ENCODE measurements around the gene PRKAG1. TPM values are rescaled to one million over a fixed set of nuclear protein-coding genes. Genes with fewer than 3 reads are reported as not detected.

Gene PRKAG1
- total RNA-seq, 1 experiment from 2014 or later: 41.6 TPM

GRCh38 chr12:49040364-49040855, 21.8 kb upstream of the PRKAG1 start (continued):
- TF ChIP-seq, protein P1, sequence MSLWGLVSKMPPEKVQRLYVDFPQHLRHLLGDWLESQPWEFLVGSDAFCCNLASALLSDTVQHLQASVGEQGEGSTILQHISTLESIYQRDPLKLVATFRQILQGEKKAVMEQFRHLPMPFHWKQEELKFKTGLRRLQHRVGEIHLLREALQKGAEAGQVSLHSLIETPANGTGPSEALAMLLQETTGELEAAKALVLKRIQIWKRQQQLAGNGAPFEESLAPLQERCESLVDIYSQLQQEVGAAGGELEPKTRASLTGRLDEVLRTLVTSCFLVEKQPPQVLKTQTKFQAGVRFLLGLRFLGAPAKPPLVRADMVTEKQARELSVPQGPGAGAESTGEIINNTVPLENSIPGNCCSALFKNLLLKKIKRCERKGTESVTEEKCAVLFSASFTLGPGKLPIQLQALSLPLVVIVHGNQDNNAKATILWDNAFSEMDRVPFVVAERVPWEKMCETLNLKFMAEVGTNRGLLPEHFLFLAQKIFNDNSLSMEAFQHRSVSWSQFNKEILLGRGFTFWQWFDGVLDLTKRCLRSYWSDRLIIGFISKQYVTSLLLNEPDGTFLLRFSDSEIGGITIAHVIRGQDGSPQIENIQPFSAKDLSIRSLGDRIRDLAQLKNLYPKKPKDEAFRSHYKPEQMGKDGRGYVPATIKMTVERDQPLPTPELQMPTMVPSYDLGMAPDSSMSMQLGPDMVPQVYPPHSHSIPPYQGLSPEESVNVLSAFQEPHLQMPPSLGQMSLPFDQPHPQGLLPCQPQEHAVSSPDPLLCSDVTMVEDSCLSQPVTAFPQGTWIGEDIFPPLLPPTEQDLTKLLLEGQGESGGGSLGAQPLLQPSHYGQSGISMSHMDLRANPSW (CRISPR knock-in tag; conservative IDR thresholded peaks at IDR 0.05; ENCODE audit: low read depth): no peak

DNA sequence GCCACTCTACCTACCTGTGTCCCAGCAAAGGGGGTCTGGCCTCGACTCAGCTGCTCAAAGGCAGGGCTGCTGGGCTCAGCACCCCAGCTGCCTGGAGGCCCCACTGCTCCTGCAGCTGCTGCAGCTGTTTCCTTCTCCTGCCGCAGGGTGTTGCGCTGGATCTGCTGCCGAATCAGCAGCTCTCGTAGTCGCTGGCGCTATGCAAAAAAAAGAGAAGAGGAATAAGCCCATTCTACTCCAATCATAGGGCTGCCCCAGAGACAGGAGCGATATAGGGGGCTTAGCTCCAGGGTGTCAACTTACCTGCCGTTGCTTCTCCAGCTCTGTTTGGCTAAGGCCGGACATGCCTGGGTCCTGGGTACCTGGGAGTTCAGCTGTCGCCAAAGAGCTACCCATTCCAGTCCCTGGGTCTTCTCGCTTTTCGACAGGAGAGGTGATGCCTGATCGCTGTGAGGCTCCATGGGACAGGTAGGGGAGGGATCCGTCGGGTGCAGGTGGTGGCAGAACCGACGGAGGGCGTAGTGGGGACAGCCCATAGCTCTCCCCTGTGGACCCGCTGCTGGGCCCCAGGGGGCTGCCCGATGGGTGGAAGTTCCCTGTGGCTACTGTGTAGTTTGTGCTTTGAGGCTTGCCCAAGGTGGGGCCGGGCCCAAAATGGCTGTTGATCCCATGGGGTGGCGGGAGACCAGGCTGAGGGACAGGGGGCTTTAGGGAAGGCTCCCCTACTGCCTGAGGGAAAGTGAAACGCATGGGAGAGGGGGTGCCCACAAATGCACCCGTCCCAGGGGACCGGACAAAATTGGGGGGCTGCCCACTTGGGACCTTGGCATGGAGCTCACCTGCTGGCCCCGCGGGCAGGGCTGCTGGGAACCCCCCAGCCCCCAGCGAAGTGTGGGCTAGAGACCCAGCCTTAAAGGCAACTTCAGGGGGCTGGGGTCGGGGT, 21.1 kb upstream of the PRKAG1 start:
- H3K9me3 Mint-ChIP-seq: no peaks in the 10 kb centered on the region
- no peak overlapping the region for H3K27ac Mint-ChIP-seq
- peaks cover 71% of the 10 kb centered on the region for H3K36me3 Mint-ChIP-seq
- ATAC-seq (no peak), DNase-seq (ENCODE audit: low spot score) (no peak)
- CTCF ChIA-PET: interaction anchor here (0.9 to 1.8 kb wide), 5 partner anchors 19 to 52 kb away, joined by 4 to 7 read pairs (median 5); no protein-coding TSS in a partner anchor
- POLR2A ChIA-PET: no interaction called here
- H3K4me1 Mint-ChIP-seq: no peaks in the 10 kb centered on the region
- no peak overlapping the region for H3K4me3 Mint-ChIP-seq
- no peaks in the 10 kb centered on the region for H3K27me3 Mint-ChIP-seq (ENCODE audit: low read depth)
- TF ChIP-seq RELA (CRISPR knock-in tag; IDR thresholded peaks at IDR 0.05; ENCODE audit: borderline replicate concordance): no peak
- TF ChIP-seq, protein P2, sequence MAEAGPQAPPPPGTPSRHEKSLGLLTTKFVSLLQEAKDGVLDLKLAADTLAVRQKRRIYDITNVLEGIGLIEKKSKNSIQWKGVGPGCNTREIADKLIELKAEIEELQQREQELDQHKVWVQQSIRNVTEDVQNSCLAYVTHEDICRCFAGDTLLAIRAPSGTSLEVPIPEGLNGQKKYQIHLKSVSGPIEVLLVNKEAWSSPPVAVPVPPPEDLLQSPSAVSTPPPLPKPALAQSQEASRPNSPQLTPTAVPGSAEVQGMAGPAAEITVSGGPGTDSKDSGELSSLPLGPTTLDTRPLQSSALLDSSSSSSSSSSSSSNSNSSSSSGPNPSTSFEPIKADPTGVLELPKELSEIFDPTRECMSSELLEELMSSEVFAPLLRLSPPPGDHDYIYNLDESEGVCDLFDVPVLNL (CRISPR knock-in tag; IDR thresholded peaks at IDR 0.05; ENCODE audit: borderline replicate concordance, low read depth): no peak
- TF ChIP-seq ZSCAN18 (CRISPR knock-in tag; IDR thresholded peaks at IDR 0.05): no peak
- TF ChIP-seq TP53 (CRISPR knock-in tag; IDR thresholded peaks at IDR 0.05): no peak
- no peak for TF ChIP-seq ETV6 (CRISPR knock-in tag; IDR thresholded peaks at IDR 0.05)
- TF ChIP-seq FOXK1 (CRISPR knock-in tag; IDR thresholded peaks at IDR 0.05): no peak
- TF ChIP-seq, protein P3, sequence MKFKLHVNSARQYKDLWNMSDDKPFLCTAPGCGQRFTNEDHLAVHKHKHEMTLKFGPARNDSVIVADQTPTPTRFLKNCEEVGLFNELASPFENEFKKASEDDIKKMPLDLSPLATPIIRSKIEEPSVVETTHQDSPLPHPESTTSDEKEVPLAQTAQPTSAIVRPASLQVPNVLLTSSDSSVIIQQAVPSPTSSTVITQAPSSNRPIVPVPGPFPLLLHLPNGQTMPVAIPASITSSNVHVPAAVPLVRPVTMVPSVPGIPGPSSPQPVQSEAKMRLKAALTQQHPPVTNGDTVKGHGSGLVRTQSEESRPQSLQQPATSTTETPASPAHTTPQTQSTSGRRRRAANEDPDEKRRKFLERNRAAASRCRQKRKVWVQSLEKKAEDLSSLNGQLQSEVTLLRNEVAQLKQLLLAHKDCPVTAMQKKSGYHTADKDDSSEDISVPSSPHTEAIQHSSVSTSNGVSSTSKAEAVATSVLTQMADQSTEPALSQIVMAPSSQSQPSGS (CRISPR knock-in tag; IDR thresholded peaks at IDR 0.05; ENCODE audit: borderline replicate concordance, low read depth): no peak
- no peak for TF ChIP-seq CBFB (CRISPR knock-in tag; IDR thresholded peaks at IDR 0.05; ENCODE audit: low read depth)
- no peak for TF ChIP-seq CREM (CRISPR knock-in tag; IDR thresholded peaks at IDR 0.05)
- no peak for TF ChIP-seq SP1 (CRISPR knock-in tag; conservative IDR thresholded peaks at IDR 0.05)
- TF ChIP-seq ZNF317 (CRISPR knock-in tag; IDR thresholded peaks at IDR 0.05; ENCODE audit: borderline replicate concordance, low read depth): no peak
- no peak for TF ChIP-seq NR3C1 (CRISPR knock-in tag; conservative IDR thresholded peaks at IDR 0.05; ENCODE audit: low read depth)
- TF ChIP-seq ZNF423 (CRISPR knock-in tag; IDR thresholded peaks at IDR 0.05): no peak
- TF ChIP-seq FOXJ3 (CRISPR knock-in tag; IDR thresholded peaks at IDR 0.05; ENCODE audit: borderline replicate concordance): no peak
- no peak for TF ChIP-seq IRF1 (CRISPR knock-in tag; IDR thresholded peaks at IDR 0.05)
- TF ChIP-seq, protein P4, sequence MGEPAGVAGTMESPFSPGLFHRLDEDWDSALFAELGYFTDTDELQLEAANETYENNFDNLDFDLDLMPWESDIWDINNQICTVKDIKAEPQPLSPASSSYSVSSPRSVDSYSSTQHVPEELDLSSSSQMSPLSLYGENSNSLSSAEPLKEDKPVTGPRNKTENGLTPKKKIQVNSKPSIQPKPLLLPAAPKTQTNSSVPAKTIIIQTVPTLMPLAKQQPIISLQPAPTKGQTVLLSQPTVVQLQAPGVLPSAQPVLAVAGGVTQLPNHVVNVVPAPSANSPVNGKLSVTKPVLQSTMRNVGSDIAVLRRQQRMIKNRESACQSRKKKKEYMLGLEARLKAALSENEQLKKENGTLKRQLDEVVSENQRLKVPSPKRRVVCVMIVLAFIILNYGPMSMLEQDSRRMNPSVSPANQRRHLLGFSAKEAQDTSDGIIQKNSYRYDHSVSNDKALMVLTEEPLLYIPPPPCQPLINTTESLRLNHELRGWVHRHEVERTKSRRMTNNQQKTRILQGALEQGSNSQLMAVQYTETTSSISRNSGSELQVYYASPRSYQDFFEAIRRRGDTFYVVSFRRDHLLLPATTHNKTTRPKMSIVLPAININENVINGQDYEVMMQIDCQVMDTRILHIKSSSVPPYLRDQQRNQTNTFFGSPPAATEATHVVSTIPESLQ (CRISPR knock-in tag; IDR thresholded peaks at IDR 0.05): no peak
- TF ChIP-seq, protein P5, sequence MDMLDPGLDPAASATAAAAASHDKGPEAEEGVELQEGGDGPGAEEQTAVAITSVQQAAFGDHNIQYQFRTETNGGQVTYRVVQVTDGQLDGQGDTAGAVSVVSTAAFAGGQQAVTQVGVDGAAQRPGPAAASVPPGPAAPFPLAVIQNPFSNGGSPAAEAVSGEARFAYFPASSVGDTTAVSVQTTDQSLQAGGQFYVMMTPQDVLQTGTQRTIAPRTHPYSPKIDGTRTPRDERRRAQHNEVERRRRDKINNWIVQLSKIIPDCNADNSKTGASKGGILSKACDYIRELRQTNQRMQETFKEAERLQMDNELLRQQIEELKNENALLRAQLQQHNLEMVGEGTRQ (CRISPR knock-in tag; IDR thresholded peaks at IDR 0.05): no peak
